ENCODE data around the gene SPDYE2B.
"Not testable (repeated sequence)": the region's sequence is repeated elsewhere in the genome, so short reads cannot be mapped to it uniquely, and the experiment has no call there.

SPDYE2B gene, protein sequence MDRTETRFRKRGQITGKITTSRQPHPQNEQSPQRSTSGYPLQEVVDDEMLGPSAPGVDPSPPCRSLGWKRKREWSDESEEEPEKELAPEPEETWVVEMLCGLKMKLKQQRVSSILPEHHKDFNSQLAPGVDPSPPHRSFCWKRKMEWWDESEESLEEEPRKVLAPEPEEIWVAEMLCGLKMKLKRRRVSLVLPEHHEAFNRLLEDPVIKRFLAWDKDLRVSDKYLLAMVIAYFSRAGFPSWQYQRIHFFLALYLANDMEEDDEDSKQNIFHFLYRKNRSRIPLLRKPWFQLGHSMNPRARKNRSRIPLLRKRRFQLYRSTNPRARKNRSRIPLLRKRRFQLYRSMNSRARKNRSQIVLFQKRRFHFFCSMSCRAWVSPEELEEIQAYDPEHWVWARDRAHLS

DNA sequence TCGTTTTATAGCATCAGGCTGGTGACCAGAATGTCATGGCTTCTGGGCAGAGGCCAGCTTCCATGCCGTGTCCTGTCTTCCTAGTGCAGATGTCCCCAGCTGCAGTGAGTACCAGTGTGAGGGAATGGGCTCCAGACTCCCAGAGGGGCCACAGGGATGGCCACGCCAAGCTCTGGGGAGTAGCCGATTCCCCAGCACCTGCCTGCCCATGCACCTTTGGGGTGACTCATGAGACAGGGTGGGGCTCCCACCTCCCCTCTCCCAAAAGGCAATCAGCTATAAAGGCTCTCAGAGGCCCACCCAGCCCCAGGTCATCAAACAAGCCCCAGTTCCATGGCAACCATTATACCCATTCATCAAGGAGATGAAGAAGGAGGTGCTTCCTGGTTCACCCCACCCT is at the start of gene SPDYE2B:
Gene SPDYE2B, plus strand, starts transcription at position 396 of the 400 bp plus-strand sequence. CDS start 2,030 bp downstream, outside the sequence.
- H3K4me1 ChIP-seq (ENCODE audit: control insufficient read depth, insufficient read depth, low read length); H3K36me3 ChIP-seq (ENCODE audit: control insufficient read depth, insufficient read depth, low read length); H3K9me3 ChIP-seq (ENCODE audit: control insufficient read depth, insufficient read depth, low read length); H3K4me3 ChIP-seq (ENCODE audit: low read depth, low read length); H3K27me3 ChIP-seq (ENCODE audit: control insufficient read depth, insufficient read depth, low read length); H3K9ac ChIP-seq (ENCODE audit: low read depth, low read length): not testable (repeated sequence)

DNA sequence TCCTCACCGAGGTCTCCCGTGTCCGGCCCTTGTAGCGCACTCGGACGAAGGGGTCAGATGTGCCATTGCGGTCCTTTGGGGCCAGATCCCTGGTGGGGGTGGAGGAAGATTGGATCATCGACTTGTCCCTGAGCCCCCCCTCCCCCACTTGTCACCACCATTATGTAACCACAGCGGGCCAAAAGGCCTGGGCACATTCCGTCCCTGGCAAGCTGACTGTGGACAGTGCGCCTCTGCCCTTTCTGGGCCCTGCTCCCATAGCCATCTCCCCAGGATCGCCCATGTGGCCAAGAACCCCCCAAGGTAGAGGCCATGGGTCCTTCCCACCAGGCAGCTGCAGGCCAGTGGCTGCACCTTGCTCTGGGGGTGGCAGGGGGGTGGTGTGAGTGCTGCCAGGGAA is 47.8 kb upstream of the SPDYE2B start:
- not testable (repeated sequence) for H3K9ac ChIP-seq (ENCODE audit: low read depth, low read length); H3K4me3 ChIP-seq (ENCODE audit: low read depth, low read length); H3K36me3 ChIP-seq (ENCODE audit: control insufficient read depth, insufficient read depth, low read length); H3K27me3 ChIP-seq (ENCODE audit: control insufficient read depth, insufficient read depth, low read length); H3K9me3 ChIP-seq (ENCODE audit: control insufficient read depth, insufficient read depth, low read length); H3K4me1 ChIP-seq (ENCODE audit: control insufficient read depth, insufficient read depth, low read length)

DNA sequence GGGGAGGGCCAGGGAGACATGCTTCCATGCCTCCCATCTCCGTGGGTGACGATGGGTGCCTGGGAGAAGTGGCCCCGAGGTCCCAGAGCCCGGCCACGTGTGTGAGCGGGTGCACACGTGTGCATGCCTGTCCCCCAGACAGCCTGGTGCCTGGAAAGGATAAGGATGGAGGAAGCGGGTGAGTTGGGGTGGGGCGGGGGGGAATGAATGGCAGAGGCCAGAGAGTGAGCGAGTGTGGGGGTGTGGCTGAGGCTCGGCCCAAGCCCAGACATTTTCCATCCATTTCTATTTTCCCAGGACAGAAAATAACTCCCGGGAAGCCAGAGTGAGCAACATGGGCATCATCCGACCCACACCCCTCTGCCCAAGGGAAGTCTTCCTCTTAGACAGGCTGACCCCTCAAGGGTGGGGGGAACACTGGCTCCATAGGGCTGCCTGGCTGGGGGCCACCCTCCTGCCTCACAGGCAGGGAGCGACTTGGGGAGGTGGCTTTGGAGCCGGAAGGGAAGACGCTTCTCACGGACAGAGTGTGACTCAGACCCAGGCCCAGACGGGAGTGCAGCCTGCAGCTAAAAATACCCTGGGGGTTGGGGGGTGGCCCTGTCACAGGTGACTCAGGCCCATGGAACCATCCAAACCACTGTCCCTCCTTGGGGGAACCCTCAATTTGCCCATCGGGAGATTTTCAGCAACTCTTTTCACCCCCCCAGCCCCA is 45.5 kb upstream of the SPDYE2B start:
- not testable (repeated sequence) for H3K36me3 ChIP-seq (ENCODE audit: control insufficient read depth, insufficient read depth, low read length); H3K9me3 ChIP-seq (ENCODE audit: control insufficient read depth, insufficient read depth, low read length); H3K27me3 ChIP-seq (ENCODE audit: control insufficient read depth, insufficient read depth, low read length); H3K4me3 ChIP-seq (ENCODE audit: low read depth, low read length); H3K4me1 ChIP-seq (ENCODE audit: control insufficient read depth, insufficient read depth, low read length); H3K9ac ChIP-seq (ENCODE audit: low read depth, low read length)

DNA sequence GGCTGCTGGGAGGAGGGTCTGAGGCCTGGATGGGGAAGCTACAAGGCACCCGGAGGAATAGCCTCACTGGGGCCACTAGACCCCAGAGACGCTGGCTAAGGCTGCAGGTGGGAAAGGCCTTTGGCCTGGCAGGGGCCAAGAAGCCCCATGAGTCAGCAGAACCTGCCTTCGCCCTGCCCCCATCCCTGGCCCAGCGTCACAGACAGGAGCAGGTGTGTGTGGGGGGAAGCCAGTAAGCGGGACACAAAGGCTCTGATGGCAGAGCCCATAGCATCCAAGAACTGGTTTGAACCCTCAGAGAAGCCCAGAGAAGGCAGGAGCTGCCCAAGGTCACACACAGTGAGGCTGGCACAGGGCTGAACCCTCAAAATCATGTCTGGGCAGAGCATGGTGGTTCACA is 43.3 kb upstream of the SPDYE2B start:
- H3K4me3 ChIP-seq (ENCODE audit: low read depth, low read length); H3K9me3 ChIP-seq (ENCODE audit: control insufficient read depth, insufficient read depth, low read length); H3K27me3 ChIP-seq (ENCODE audit: control insufficient read depth, insufficient read depth, low read length); H3K4me1 ChIP-seq (ENCODE audit: control insufficient read depth, insufficient read depth, low read length); H3K9ac ChIP-seq (ENCODE audit: low read depth, low read length); H3K36me3 ChIP-seq (ENCODE audit: control insufficient read depth, insufficient read depth, low read length): not testable (repeated sequence)

DNA sequence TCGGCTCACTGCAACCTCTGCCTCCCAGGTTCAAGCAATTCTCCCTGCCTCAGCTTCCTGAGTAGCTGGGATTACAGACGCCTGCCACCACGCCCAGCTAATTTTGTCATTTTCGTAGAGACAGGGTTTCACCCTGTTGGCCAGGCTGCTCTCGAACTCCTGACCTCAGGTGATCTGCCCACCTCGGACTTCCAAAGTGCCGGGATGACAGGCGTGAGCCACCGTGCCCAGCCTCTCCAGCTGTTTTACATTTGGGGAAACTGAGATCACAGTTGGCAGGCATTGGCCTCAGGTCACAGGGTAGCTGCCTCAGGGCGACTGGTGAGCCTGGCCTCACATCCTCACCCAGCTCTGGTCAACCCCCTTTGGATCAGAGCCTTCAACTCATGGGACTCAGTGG is 40.4 kb upstream of the SPDYE2B start:
- H3K9me3 ChIP-seq (ENCODE audit: control insufficient read depth, insufficient read depth, low read length); H3K27me3 ChIP-seq (ENCODE audit: control insufficient read depth, insufficient read depth, low read length); H3K4me1 ChIP-seq (ENCODE audit: control insufficient read depth, insufficient read depth, low read length); H3K4me3 ChIP-seq (ENCODE audit: low read depth, low read length); H3K36me3 ChIP-seq (ENCODE audit: control insufficient read depth, insufficient read depth, low read length); H3K9ac ChIP-seq (ENCODE audit: low read depth, low read length): not testable (repeated sequence)

DNA sequence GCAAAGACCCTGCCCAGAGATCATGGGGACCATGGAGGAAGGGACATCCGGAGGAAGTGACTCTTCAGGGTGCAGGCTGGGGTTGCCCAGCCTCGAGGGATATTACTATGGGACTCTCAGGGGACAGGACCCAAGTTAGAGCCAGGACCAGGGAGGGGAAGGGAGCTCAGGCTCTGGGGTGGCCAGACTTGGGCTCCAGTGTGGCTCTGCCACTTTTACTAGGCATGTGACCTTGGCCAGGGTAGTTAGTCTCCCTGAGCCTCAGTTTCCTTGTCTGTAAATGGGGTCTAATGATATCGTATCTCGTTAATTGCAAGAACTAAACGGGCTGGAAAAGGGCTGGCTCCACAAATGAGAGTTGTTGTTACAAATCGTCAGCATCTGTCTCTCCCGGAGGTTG is 39.7 kb upstream of the SPDYE2B start:
- not testable (repeated sequence) for H3K4me1 ChIP-seq (ENCODE audit: control insufficient read depth, insufficient read depth, low read length); H3K27me3 ChIP-seq (ENCODE audit: control insufficient read depth, insufficient read depth, low read length); H3K36me3 ChIP-seq (ENCODE audit: control insufficient read depth, insufficient read depth, low read length); H3K9me3 ChIP-seq (ENCODE audit: control insufficient read depth, insufficient read depth, low read length); H3K9ac ChIP-seq (ENCODE audit: low read depth, low read length); H3K4me3 ChIP-seq (ENCODE audit: low read depth, low read length)

DNA sequence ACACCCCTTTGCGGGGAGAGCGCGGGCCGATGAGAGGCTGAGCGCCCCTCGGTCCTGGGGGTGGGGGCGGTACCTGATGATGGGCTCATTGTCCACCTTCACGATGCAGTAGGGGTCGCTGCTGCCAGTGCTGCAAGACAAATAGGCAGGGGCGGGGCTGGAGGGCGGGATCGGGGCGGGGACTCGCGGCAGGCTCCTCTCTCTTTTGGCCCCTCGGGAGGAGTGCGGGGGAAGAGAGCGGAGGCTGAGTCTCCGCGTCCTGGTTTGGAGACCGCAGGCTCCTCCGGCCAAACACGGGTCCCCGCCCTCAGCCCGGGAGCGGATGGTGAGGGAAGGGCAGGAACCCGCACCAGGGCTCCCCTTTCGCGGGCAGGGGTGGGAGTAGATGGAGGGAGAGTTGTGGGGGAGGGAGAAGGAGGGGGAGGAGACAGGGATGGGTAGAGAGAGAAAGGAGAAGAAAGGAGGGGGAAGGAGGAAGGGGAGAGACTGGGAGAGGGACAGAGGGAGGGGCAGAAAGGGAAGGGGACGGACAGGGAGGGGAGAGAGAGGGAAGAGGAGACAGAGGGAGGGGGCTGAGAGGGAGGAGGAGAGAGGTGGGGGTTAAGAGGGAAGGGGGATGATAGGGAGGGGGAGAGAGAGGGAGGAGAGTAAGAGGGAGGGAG is 39.0 kb upstream of the SPDYE2B start:
- not testable (repeated sequence) for H3K27me3 ChIP-seq (ENCODE audit: control insufficient read depth, insufficient read depth, low read length); H3K4me1 ChIP-seq (ENCODE audit: control insufficient read depth, insufficient read depth, low read length); H3K4me3 ChIP-seq (ENCODE audit: low read depth, low read length); H3K9me3 ChIP-seq (ENCODE audit: control insufficient read depth, insufficient read depth, low read length); H3K36me3 ChIP-seq (ENCODE audit: control insufficient read depth, insufficient read depth, low read length); H3K9ac ChIP-seq (ENCODE audit: low read depth, low read length)

DNA sequence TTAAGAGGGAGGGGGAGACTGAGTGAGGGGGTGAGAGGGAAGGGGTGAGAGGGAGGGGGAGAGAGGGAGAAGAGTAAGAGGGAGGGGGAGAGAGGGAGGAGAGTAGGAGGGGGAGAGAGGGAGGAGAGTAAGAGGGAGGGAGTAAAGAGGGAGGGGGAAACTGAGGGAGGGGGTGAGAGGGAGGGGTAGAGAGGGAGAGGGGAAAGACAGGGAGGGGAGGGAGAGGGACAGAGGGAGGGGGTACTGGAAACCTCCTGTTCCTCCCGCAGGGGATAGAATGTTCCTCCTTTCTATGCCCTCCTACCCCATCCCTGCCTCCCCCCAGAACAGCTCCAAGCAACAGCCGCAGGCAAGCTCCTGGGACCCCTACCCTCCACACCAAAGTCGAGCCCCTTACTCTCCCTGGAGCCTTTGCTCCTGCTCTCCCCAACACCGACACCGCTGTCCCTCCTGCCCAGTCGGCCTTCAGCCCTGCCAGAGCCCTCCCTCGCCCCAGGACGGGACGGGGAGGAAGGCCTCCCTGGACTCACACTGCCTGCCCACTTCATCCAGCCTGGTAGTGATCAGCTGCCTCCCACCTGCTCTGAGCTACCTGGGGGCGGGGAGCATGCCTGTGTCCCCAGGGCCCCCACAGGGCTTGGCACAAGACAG is 38.3 kb upstream of the SPDYE2B start:
- not testable (repeated sequence) for H3K36me3 ChIP-seq (ENCODE audit: control insufficient read depth, insufficient read depth, low read length); H3K9ac ChIP-seq (ENCODE audit: low read depth, low read length); H3K4me1 ChIP-seq (ENCODE audit: control insufficient read depth, insufficient read depth, low read length); H3K9me3 ChIP-seq (ENCODE audit: control insufficient read depth, insufficient read depth, low read length); H3K27me3 ChIP-seq (ENCODE audit: control insufficient read depth, insufficient read depth, low read length); H3K4me3 ChIP-seq (ENCODE audit: low read depth, low read length)

DNA sequence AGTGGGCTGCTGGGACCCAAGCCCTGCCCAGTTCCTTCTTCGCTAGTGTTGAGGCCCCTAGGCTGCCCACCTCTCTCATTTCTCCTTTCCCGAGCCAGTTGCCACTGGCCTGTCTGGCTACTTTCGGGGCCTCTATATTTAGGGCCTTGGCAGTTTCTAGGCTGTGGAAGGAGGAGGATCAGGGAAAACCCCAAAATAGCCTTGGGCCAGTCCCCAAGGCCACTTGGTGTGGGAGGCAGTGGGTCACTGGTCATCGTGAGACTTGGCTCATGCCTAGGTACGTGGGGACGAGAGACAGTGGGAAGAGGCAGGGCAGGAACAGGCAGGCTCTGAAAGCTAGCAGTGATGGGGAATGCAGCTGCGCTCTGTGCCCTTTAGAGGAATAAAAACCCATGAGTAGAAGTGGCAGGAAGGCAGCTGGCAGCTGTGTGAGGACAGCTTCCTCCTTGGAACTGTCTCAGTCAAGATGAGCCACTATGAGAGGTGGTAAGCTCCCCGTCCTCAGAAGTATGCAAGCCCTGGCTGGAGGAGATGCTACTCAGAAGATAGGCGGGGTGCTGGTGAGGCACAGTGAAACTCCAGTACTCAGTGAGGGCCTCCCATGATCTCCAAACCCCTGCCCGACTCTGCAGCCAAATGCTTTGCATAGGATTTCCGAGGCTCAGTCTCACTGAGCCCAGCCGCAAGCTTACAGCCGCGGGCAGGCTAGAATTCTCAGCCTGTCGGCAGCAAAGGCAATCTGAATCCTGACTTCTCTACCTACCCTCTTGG is 36.4 kb upstream of the SPDYE2B start:
- H3K4me3 ChIP-seq (ENCODE audit: low read depth, low read length); H3K9me3 ChIP-seq (ENCODE audit: control insufficient read depth, insufficient read depth, low read length); H3K9ac ChIP-seq (ENCODE audit: low read depth, low read length); H3K27me3 ChIP-seq (ENCODE audit: control insufficient read depth, insufficient read depth, low read length); H3K36me3 ChIP-seq (ENCODE audit: control insufficient read depth, insufficient read depth, low read length); H3K4me1 ChIP-seq (ENCODE audit: control insufficient read depth, insufficient read depth, low read length): not testable (repeated sequence)

DNA sequence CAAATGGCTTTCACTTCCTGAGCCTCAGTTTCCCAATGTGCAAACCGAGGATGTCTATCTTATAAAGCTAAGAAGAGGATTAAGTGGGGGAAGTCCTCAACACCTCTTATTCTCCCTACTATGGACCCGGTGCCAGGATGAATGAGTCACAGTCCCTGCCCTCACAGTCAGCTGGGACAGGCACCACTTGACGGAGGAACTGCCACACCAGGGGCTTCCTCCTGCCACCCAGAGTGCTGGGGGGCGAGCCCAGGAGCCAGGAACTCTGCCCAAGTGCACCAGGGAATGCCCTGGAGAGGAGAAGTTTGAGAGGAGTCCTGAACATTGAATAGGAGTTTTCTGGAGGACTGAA is 35.8 kb upstream of the SPDYE2B start:
- H3K36me3 ChIP-seq (ENCODE audit: control insufficient read depth, insufficient read depth, low read length); H3K27me3 ChIP-seq (ENCODE audit: control insufficient read depth, insufficient read depth, low read length); H3K9me3 ChIP-seq (ENCODE audit: control insufficient read depth, insufficient read depth, low read length); H3K9ac ChIP-seq (ENCODE audit: low read depth, low read length); H3K4me3 ChIP-seq (ENCODE audit: low read depth, low read length); H3K4me1 ChIP-seq (ENCODE audit: control insufficient read depth, insufficient read depth, low read length): not testable (repeated sequence)

DNA sequence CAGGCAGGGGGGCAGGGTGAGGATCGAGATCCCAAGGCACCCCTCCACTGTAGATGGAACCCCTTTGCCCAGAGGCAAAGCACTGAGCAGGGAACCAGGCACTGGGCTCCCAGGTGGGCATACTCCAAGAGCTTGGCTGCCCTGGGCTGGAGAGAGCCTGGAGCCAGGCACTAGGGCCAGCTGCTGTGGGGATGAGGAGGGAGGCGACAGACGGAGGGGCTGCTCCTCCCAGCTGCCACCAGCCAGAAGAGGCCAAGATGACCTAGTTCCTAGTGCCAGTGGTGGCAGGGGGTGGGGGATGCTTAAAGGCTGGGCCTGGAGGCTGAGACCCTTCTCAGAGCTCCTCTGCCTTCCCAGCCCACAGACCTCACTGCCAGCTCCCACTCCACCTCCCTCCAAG is 35.2 kb upstream of the SPDYE2B start:
- H3K4me1 ChIP-seq (ENCODE audit: control insufficient read depth, insufficient read depth, low read length) = not testable (repeated sequence)

More for the DNA sequence above, 35.2 kb upstream of the SPDYE2B start:
- not testable (repeated sequence) for H3K36me3 ChIP-seq (ENCODE audit: control insufficient read depth, insufficient read depth, low read length); H3K4me3 ChIP-seq (ENCODE audit: low read depth, low read length); H3K9me3 ChIP-seq (ENCODE audit: control insufficient read depth, insufficient read depth, low read length); H3K9ac ChIP-seq (ENCODE audit: low read depth, low read length); H3K27me3 ChIP-seq (ENCODE audit: control insufficient read depth, insufficient read depth, low read length)
